ENCODE measurements around the gene SRRM4.
"Not testable (repeated sequence)": the region's sequence is repeated elsewhere in the genome, so short reads cannot be mapped to it uniquely, and the experiment has no call there.

The SRRM4 gene

DNA sequence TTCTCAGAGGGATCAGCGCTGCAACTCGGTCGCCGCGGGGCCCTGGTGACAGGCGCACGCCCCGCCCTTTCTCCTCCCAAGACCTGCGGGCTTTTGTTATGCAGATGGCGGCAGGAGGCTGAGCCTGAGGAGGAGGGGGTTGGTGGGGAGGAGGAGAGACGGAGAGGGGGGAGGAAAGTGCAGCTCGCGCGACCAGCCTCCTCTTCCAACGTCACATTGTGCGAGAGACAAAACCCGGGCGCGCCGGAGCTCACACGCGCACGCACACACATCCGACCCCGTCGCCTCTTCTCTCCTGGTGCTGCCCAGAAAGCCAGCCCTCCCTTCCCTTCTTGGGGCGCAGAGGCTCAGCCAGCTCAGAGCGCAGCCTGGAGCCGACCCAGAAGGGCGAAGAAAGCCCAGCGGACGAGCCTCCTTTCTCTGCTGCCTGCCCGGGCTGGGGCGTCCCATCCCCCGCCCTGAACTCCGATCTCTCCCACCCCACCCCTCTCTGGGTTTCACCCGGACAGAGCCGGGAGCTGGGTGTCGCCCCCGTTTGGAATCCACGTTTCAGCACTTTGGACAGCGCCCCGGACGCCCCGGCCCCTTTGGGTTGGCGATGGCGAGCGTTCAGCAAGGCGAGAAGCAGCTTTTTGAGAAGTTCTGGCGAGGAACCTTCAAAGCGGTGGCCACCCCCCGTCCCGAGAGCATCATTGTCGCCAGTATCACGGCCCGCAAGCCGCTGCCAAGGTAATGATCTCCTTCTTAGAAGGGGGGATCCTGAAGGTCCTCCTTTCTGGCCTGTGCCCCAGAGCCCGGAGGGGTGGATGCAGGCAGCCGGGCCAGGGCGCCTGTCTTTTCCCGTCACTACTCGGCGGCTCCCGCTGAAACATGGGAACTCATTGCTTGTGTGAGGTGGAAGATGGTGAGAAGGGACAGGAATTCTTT, at the start of gene SRRM4:
TSS of gene SRRM4 (plus strand) at position 257 of the 927 bp plus-strand sequence. CDS start at position 599, 342 bp downstream.
- peak; percentile 89 for DNase-seq

- DNase-seq: no peak
Observed at GRCh38 chr12:118946256-118946655, 35.1 kb upstream of the SRRM4 start.

- peak; percentile 74 for DNase-seq
Observed at GRCh38 chr12:118958520-118958919, 22.8 kb upstream of the SRRM4 start.

DNA sequence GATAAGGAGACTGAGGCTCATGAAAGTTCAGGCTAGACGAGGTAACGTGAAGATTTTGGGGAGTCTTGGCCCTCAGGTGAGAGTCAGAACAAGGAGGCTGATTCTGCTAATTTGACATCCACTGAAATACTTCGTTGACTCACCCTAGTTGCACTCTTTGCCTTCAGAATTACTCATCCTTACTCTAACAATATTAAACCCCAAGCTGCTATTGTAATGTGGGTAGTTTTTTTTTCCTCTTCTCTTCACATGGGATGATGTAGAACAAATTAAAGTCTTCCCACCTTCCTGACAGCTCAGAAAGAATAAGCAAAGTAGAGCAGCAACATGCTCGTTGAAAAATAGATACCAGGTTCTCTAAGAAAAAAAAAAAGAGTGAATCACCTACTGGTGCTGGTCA, 22.0 kb upstream of the SRRM4 start:
- DNase-seq: no peak

DNA sequence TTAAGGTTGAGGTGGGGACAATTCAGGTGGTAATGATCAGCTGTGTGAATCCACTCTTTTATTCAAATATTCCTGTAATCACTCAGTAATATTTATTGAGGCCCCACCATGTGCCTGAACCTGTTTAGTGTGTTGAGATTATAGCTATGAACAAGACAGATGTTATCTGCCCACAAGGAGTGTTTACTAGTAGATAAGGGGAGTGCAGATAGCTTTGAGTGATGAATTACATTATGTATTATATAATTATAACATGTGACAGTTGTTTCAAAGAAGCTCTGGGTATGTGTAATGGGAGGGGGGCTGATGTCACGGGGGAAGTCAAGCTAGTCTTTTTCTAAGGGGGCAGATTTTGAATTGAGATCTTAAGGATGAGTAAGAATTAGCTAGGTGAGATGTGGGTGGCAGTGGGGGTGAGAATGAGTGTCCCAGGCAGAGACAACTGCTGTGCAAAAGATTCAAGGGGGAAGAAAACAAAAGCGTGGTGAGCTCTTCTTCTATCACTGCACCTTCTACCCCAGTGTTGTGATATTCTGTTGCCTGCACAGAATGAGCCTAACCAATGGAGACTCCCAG, 21.3 kb upstream of the SRRM4 start:
- no peak for DNase-seq

GRCh38 chr12:118960865-118961264, 20.5 kb upstream of the SRRM4 start:
- DNase-seq: no peak

DNA sequence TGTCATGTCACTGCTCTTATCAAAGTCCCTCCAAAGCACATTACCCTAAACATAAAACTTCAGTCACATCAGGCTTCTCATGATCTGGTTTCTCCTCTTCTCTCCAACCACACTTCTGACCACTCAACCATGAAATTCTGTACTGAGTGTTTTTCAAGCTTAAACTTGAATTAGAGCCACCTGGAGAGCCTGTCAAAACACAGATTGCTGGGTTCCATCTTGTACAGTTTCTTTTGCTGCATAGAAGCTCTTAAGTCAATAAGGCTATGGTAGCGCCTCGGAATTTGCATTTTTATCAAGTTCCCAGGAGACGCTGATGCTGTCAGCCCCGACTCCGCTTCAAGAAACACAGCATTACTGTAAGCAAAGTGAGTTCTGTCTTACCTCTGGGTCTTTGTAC, 16.4 kb upstream of the SRRM4 start:
- DNase-seq: peak; percentile 95

DNA sequence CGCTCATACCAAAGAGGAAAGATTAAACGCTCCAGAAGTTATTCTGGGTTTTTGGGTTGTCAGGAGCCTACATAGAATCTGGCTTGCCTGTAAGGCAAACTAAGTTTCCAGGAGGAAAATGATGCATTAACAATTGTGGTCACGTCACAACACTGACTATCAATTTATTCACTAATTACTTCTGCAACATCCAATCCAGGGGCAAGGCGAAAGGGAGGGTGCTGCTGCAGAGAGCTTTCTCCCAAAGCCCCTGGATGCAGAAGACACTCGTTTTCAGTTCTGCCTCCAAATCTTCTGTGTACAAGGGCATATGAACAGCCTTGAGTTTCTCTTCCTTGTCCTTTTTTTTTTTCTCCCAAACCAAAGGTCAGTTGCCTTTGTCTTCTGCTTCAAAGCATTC, 10.5 kb upstream of the SRRM4 start:
- DNase-seq: no peak

DNA sequence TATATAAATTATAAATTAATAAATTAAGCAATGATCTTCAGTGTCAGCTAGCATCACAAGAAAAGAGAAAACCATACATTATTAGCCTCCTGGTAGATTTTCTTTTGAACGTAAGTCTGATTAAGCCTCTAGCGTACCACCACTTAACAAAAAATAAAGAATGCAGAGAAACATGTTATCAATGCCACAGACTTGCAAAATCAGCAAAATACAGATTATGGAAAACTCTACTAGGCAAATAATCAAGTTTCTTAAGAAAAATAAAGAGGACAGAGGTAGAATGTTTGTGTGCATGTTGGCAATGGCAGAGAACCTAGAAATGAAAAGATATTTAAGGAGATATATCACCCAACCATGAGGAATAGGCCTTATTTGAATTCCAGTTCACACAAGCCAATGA, 8.4 kb upstream of the SRRM4 start:
- no peak for DNase-seq

GRCh38 chr12:118979763-118980406, 1.5 kb upstream of the SRRM4 start:
- DNase-seq: peak; percentile 76

- DNase-seq: peak; percentile 53
Observed at GRCh38 chr12:118980407-118981014, 830 bp upstream of the SRRM4 start.

- peak; percentile 22 for DNase-seq
Observed at GRCh38 chr12:118982302-118982701, 961 bp downstream of the SRRM4 start.

- DNase-seq: no peak
Observed at GRCh38 chr12:118982984-118983761, 1.8 kb downstream of the SRRM4 start.

- peak; percentile 25 for DNase-seq
Observed at GRCh38 chr12:118984161-118984943, 3.0 kb downstream of the SRRM4 start.

GRCh38 chr12:118986050-118986449, 4.7 kb downstream of the SRRM4 start:
- DNase-seq: peak; percentile 46

- no peak for DNase-seq
Observed at GRCh38 chr12:118999107-118999506, 17.8 kb downstream of the SRRM4 start.

- DNase-seq: no peak
Observed at GRCh38 chr12:119005085-119005484, 23.7 kb downstream of the SRRM4 start.

DNA sequence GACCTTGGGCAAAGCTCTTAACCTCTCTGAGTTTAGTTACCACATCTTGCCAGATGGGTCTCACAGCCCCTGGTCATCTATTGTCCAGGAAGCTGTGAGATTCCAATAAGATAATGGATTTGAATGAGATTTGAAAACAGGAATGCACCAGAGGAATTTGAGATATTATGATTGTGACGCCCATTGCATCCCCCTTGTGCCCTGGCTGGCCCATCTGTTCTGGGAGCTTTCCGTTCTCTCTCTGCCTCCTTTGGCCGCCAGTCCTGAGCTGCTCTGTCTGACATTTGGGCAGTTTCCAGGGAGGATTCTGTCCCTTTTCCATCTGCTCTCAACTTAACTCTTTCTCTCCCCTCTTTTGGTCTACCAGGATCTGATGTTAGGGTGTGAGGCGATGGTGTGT, 24.6 kb downstream of the SRRM4 start:
- no peak for DNase-seq

- no peak for DNase-seq
Observed at GRCh38 chr12:119006746-119007145, 25.4 kb downstream of the SRRM4 start.

DNA sequence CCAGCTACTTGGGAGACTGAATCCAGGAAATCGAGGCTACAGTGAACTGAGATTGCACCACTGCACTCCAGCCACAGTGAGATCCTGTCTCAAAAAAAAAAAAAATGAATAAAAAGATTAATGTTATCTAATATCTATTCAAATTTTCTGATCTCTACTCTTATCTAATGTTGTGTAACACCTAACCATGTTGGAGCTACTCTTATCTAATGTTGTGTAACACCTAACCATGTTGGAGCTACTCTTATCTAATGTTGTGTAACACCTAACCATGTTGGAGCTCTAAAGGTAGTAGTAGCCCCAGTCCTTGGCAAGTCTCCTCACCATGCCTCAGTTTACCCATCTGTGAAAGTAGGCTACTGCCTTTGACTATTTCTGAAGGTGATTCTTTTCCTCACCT, 26.9 kb downstream of the SRRM4 start:
- DNase-seq: not testable (repeated sequence)

DNA sequence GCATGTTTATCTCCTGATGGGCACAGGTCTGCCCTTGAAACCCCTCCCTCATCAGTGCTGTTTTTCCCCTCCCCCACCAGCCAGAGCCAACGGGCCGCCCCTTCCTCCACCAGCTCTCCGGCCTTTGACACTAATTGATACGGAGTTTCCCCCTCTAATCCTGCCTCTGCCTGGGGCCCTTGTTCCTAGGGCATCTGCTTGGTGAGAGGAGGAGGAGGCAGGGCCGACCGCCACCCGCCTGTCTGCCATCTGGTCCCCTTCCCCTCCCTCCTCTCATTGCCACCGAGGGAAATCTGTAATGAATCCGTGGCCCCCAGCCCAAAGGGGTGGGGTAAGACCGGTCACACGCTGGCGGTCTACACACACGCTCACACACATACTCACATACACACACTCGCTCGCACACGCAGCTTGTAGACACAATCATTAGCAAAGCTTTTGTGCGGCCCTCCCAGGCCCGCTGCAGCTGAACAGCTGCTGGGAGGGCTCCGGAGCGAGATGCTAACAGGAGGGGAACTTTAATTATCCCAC, 27.4 kb downstream of the SRRM4 start:
- DNase-seq: no peak

All from DMS79 treated with DMSO at 0.1 percent for 48 hours (cell line).